Measurements from ENCODE around the gene TRAF3.

TRAF3 gene

DNA sequence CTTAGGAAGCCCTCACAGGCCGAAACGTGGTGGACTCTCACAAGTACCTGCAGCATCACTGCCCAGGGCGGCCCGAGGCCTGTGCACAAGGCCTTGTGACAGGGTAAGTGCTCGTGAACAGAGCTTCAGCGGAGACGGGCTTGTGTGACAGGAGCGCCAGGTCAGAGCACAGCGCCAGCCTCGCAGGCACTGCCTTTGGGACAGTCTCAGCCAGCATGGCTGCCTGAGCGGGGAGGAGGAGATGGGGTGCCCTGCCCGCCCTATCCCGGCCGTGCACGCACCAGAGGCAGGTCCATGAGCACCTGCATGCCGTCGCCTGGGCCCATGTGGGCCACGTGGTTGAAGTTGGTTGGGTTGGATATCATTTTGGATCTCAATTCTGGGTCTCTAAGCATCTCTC, 162.1 kb downstream of the TRAF3 start:
- no peak for DNase-seq (ENCODE audit: low read depth in 2 of 2)

GRCh38 chr14:102939820-102940561, 162.7 kb downstream of the TRAF3 start:
- no peak for DNase-seq (ENCODE audit: low read depth in 2 of 2)

DNA sequence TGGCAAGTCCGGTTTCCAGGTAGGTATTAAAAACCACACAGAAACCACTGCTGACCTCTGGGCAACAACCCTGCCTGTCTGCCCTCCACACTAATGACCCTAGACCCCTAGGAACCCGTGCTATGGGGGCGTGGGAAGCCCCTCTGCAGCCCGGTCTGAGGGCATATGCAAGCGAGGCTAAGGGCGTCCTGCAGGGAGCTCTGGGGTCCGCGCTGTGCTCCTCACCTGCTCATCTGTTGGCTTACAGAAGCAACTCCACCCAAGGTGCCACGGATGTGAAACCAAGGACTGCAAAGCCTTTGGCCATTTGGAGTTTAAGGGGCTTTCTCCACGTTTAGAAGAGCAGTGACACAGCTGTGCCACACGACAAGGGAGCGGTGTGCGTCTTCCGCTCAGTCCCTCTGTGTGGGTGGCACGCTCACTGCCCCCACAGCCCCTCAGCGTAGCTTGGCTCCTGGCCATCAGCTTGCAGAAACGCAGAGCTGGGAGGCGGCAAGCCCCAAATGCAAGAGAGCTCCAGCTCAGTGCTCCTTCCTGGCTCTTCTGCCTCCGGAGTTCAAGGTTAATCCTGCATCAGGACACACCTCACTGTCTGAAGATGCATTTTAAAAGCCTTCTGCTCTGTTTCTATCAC, 163.6 kb downstream of the TRAF3 start:
- no peak for DNase-seq (ENCODE audit: low read depth in 2 of 2)

DNA sequence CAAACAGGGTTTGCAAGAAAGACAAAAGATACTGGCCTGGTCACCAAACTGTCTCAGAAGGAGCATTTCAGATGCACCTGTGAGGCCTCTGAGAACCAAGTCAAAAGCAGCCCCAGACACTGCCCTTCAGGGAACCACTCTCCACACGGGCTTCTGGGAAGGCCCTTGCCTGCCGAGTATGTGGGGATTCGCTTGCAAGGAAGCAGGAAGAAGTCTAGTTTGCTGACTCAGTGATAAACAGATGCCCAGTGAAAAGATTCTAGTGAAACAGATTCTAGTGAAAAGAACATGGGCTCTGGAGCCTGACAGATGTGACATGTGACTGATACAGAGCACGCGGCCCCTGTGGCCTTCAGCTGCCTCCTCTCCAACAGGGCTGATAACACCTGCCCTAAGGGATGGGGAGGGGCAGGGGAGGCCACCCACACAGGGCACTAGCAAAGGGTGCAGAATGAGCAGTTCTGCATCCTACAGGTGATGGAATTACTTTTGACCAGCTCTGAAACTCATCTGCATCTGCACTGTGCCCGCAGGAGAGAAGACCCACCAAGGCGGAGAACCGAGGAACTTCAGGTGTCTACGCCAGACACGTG, 164.3 kb downstream of the TRAF3 start:
- no peak for DNase-seq (ENCODE audit: low read depth in 2 of 2)

- no peak for DNase-seq (ENCODE audit: low read depth in 2 of 2)
Measured at GRCh38 chr14:102942069-102942468, 164.8 kb downstream of the TRAF3 start.

- no peak for DNase-seq (ENCODE audit: low read depth in 2 of 2)
Measured at GRCh38 chr14:102943454-102943853, 166.2 kb downstream of the TRAF3 start.

DNA sequence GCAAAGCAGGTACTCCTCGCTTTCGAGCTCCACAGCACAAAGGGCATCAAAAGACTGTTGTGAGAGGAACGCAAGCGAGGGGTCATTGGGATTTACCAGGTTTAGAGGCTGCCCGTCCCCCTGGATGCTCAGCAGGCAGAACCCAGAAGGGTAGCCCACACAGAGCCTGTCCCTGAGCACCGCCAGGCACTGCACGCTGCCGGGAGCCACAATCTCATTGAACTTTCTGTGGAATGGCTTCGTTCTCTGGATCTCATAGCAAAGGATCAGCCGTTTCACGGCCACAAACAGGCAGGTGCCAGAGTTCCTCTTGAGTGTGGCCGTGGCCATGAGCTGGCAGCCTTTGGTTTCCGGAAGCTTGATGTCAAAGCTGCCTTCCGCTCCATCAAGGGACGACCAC, 166.7 kb downstream of the TRAF3 start:
- DNase-seq (ENCODE audit: low read depth in 2 of 2): no peak

GRCh38 chr14:102944448-102945330, 167.4 kb downstream of the TRAF3 start:
- DNase-seq (ENCODE audit: low read depth in 2 of 2): no peak

GRCh38 chr14:102945346-102946130, 168.3 kb downstream of the TRAF3 start:
- no peak for DNase-seq (ENCODE audit: low read depth in 2 of 2)

GRCh38 chr14:102947321-102948103, 170.3 kb downstream of the TRAF3 start:
- no peak for DNase-seq (ENCODE audit: low read depth in 2 of 2)

GRCh38 chr14:102948698-102949061, 171.4 kb downstream of the TRAF3 start:
- DNase-seq (ENCODE audit: low read depth in 2 of 2): no peak

DNA sequence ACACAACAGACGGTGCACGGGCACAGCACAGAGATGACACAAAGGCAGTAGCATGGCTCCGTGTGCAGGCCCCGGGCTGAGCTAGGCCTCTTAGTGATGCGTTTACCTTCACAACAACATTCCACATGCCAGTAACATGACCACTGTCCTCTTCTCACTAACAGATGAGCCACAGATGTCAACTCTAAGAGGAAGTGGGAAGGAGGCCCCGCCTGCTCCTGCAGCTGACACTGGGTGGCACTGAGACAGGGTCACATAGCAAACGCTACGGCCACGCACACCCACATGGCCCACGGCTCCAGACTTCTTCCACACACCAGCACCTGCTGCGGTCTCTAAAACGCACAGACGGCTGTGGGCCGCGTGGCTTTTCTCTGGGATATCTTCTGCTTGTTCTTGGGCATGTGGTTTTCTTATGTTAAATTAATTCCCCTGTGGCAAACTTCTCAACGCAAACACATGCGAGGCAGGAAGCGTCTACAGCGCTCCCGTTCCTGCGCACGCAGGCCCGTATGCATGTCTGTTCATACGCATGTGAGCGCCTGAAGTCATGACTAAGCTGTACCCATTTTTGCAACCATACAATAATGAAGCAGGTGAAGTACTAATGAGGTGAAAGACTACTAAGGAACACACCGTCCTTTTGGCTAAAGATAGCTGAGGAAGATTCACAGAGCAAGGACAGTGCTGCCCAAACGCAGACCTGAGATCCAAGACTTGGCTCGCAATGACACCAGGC, 172.0 kb downstream of the TRAF3 start:
- DNase-seq (ENCODE audit: low read depth in 2 of 2): no peak

DNA sequence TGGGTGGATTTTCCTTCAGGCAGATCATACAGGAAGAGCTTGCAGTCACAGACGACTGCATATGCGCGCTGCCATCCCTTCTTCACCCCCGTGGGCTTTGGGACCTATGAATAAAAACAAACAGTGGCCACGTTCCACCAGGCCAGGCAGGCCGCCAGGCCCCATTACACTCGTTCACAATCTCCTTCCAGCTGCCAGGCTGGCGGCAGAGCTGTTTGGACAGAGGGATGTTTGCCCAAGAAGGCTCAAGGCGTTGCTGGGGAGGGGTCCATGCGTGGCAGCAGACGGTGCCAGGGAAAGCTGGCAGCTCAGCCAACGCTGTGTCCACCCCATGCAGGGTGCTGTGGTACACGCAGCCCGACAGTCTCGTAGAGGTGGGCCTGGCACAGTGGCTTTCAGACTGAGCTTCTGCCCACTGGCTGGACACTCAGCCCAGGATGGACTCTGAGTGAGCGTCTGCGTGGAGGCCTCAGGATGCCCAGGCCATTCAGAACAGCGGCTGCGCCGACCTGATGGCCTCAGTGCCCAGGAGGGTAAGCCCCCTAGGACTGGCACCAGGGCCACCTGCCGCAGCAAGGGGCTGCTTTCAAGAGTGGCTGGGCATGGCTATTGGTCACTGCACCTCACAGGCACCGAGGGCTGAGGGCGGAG, 172.7 kb downstream of the TRAF3 start:
- no peak for DNase-seq (ENCODE audit: low read depth in 2 of 2)

- DNase-seq (ENCODE audit: low read depth in 2 of 2): no peak
Measured at GRCh38 chr14:102951034-102951433, 173.8 kb downstream of the TRAF3 start.

GRCh38 chr14:102951799-102952198, 174.6 kb downstream of the TRAF3 start:
- DNase-seq (ENCODE audit: low read depth in 2 of 2): no peak

DNA sequence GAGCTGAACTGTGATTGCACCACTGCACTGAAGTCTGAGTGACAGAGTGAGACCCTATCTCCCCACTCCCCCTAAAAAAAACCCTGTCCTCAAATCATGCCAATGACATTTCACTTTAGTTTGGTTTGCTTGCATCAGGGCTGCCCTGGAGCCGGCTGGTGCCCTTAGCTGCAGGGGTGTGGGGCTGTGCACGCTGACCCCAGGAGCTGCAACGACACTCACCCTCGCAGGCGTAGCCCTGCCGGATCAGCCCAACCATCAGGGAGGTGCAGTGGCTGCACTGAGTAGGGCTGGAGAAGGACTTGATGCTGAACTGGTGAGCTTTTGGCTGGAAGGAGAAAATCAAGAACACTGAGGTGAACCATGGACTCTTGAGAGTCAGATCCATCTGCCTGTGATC, 175.0 kb downstream of the TRAF3 start:
- DNase-seq (ENCODE audit: low read depth in 2 of 2): no peak

- DNase-seq (ENCODE audit: low read depth in 2 of 2): no peak
Measured at GRCh38 chr14:102953100-102953499, 175.9 kb downstream of the TRAF3 start.

- no peak for DNase-seq (ENCODE audit: low read depth in 2 of 2)
Measured at GRCh38 chr14:102954081-102954789, 177.0 kb downstream of the TRAF3 start.
